Fibroblast of skin of left biceps (primary cell): ENCODE data around the gene TRPC1.
A peak's percentile ranks its signal among the peaks of the same experiment; 100 is the strongest.
"Not testable (repeated sequence)": the region's sequence is repeated elsewhere in the genome, so short reads cannot be mapped to it uniquely, and the experiment has no call there.

Experiments
- DNase-seq, 2 experiments: peaks; one replicate each; pipeline ENCODE4 v3.0.0-alpha.2; 2013; ENCODE audit warnings: low read depth in 2 of 2

TRPC1 gene

DNA sequence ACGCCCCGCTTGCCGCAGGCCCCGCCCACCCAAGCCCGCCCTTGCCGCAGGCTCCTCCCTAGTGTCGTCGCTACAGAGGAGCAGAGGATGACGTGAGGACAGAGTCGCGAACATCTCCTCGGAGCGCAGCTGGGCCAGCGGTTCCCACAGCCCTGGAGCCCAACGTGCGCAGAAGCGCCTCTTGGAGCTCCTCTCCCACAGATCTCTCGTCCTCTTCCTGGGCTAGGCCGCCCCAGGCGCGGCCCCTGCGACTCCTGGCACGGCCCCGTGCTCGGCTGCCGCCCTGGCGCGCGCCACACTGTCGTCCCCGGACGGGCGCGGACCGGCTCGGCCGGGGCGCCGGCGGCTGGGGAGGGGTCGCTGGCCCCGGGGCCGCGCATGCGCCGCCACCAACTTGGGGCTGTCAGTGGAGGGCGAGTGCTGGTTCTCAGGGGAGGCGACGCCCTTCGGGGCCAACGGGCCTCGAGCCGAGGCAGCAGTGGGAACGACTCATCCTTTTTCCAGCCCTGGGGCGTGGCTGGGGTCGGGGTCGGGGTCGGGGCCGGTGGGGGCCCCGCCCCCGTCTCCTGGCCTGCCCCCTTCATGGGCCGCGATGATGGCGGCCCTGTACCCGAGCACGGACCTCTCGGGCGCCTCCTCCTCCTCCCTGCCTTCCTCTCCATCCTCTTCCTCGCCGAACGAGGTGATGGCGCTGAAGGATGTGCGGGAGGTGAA, at the start of gene TRPC1:
Gene TRPC1, plus strand, starts transcription at position 67 of the 714 bp plus-strand sequence. Its CDS starts 526 bp downstream, at position 593.
- peak; percentile 26 to 35 for DNase-seq

DNA sequence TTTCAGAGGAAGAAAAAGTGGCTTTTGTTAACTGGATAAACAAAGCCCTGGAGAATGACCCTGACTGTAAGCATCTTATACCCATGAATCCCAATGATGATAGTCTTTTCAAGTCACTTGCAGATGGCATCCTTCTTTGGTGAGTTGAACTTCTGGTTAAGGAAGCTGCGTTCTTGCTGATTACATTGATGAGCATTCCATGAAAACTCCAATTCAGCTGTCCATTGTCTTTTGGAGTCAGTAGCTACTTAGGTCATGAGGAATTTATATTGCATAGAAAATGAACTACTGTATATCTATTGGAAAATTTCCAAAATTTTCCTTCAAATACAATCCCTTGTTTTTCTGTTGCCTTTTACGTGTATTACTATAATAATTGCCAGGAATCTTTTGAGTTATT, 47.7 kb upstream of the TRPC1 start:
- no peak for DNase-seq

DNA sequence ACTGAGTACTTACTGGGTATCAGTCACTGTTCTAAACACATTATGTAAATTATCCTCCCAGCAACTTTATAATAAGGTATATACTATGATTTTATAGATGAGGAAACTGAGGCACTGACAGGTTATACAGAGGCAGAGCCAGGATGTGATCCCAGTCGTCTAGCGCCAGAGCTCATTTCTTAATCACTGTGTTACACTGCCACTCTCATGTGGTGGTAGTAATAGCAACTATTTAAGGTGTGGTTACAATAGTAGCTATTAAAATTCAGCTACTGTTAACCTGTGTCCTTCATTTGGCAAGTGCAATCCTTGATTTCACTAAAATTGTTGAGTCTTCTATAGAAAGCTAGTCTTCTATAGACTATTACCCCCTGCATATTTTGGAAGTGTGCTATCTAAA, 43.1 kb upstream of the TRPC1 start:
- DNase-seq: no peak

DNA sequence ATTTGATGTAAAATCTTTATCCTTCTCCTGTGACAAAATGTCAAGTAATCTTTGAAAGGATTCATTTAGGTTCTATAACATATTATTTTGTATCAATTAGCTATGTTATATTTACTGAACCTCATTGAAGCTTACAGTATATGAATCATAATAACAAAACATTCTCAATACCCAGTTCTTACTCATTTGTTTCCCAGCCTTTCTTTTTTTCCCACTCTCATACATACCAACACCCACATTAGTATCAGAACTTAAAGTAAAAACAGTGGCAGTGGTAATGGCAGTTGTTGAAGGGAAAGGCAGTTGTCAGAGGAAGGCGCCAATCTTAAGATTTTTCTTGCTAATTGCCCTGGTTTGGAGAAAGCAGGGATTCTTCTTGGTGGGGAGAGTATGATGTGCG, 33.2 kb upstream of the TRPC1 start:
- DNase-seq: no peak

DNA sequence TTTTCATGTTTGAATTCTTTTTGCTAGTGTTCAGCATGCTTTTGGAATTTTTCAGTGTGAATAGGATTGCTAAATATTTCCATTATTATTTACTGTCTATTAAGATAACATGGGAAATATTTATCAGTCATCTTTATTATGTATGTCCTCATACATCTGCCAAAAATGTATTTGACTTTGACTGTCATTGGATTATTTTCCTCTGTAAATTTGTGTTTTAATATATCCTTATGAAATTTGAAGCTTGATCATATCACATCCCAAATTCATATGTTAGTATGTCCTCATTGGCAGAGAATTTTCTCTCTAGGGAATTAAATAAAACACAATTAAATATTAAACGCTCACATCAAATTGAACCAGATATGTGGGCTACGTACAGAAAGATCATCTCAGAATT, 32.3 kb upstream of the TRPC1 start:
- no peak for DNase-seq

DNA sequence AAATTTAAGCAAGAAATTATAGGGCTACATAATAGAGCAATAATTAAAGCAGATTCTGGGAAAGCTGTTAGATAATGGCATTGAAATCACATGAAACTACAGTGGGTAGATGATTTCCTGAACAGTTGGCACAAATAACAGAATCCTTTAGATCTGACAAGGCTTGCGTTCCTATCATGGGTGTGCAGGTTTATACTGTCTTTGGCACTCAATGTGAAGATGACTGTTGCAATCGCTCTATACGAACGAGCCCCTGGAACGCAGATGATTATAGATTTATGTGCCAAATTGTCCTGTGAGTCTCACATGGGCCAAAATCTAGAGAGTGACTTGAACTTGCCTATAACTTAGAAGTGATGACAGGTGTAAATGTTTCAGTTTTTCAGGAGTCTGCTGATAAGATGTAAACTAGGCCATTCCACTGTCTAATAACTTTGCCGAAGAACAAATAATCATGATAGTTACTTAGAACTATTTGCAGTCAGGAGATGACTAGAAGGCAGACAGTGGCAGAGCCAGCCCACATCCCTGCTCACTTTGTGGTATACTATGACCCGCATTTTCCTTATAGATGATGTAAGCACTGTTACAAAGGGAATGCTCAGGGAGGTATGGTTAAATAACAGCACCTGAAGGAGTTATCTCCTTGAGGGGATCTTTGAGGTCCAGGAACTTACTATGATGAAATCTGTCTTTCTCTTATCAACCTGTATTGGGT, 30.5 kb upstream of the TRPC1 start:
- DNase-seq: no peak

DNA sequence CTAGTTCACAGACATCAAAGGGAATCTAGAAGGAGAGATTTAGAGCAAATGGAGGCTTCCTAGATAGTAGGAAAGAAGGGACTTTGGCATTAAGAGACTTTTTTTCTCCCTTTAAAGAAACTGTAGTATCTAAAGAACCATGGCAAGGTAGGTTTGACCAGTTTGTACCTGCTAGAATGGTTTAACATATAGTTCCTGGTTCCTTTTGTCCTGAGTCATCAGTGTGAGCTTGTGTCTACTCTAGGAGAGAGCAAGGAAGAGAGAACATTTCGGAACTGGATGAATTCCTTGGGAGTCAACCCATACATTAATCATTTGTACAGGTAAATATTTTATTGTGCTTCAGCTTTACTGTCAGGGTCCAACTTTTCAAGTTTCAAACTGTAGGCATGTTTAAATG, 29.6 kb upstream of the TRPC1 start:
- DNase-seq: no peak

DNA sequence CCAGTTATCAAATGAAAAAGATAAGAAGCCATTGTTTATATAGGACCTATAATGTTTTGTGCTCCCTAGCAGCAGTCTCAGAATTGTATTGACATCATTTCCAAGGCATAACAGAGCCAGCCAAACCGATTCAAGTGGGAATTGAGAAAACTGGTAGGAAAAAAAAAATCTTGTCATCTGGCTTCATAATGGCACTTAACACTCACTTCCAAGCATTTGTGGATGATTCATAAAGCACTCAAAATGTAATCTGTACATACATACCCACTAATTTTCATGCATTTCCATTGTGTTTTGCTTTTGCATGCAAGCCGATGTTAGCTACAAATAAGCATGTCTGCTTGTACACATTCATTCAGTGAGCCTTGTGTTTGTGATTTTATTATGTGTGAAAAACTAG, 18.6 kb upstream of the TRPC1 start:
- no peak for DNase-seq

DNA sequence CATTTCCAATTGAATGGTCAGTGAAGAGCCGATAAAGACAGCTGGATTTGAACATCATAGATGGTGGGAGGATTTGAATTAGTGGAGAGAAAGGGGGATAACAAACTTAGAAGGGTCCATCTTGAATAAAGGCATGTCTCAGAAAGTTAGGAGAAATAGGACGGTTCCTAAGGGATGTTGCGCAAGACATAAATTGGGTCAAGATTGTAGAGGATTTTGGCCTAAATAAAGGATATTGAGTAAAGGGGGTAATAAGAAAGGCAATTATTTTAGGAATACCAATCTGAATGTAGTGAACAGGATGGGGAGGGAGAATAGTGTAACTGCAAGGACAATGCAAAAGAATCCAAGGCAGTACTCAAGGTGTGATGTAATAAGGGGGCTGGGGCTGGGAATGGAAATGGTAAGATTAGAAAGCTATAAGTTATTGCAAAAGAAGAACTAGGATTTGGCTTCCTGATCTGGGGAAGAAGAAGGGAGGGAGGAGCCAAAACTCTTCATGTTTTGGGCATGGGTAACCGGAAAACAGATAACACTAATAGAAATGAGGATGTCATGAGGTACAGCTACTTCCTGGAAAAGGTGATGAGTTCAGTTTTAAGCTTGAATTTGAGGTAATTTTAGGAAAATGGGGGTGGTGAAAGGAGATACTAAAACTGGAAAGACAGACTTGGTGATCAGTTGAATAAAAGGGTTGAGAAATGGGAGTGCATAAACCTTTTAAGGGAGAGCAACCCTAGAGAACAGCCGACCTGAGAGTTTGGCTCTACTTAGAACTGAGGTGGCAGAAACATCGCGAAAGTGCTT, 17.3 kb upstream of the TRPC1 start:
- no peak for DNase-seq

DNA sequence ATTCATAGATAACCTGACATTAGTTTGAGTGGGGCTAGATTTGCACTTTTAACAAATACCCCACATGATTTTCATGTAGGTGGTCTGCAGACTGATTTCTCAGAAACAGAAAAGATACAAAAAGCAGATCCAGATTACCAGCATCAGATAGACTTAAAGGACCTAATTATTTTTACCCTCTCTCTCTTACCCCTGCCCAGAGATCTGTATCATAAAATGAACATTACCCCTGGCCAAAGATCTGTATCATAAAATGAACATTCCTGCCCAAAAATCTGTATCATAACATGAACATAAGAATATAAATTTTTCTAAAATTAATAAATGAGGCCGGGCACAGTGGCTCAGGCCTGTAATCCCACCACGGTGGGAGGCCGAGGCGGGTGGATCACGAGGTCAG, 14.6 kb upstream of the TRPC1 start:
- DNase-seq: no peak

DNA sequence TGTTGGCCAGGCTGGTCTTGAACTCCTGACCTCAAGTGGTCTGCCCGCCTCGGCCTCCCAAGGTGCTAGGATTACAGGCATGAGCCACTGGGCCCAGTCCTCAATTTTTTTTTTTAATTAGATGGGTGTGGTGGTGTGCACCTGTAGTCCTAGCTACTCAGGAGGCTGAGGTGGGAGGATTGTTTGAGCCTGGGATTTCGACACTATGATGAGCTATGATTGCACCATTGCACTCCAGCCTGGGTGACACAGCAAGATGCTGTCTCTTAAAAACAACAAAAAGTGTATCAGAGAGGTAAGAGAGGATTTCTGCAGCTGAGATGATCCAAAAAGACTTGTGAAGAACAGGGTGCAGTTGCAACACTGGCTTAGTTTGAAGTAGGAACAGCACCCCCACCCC, 9.0 kb upstream of the TRPC1 start:
- DNase-seq: not testable (repeated sequence)

DNA sequence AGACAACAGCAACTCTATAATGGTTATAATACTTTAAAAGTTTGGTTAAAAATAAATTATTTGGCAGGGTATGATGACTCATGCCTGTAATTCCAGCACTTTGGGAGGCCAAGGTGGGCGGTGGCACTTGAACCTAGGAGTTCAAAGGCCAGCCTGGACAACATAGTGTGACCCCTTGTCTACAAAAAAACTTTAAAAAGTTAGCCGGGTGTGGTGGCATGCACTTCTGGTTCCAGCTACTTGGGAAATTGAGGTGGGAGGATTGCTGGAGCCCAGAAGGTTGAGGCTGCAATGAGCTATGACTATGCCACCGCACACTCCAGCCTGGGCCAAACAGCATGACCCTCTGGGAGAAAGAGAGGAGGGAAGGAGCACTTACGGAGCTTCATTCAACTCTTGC, 7.7 kb upstream of the TRPC1 start:
- DNase-seq: no peak

DNA sequence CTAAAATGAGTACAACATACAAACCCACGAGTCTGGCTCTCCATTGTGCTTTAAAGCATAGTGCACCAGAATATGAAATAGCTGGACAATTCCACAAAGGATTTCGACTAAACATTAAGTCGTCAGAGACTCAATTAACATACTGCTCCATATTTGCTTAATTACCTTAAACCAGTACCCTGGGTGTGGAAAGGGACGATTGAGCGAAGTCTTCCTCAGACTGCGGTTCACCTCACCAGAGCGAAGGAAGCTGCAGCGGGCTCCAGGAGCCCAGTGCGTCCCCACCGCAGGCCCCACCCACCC, 218 bp upstream of the TRPC1 start:
- DNase-seq: no peak

DNA sequence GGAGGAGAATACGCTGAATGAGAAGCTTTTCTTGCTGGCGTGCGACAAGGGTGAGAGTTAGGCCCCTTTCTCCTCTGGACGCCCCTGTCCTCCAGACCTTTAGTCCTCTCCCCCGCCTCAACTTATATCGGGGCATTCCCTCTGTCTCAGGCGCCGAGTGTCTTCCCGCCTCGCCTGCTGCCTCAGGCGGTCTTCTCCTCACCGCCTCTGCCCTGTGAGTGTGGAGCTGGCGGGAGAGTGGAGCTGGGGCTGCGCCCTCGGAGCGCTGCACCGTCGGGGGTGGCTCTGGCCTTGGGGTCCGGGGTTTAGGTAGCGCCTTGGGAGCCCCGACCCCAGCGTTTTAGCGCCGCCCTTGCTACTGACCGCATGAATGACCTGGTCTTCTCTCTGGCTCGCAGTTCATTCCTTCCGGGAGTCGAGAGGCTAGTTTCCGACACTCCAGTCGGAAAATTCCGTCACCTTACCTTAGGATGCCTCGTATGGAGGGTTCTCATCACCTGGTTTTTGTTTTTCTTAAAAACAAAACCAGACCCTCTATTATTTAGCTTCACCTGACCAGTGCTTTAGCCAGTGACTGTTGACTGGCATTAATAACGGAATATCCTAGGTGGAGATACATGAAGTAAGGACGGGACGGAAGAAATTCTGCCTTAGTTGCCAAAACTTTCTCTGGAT, 985 bp downstream of the TRPC1 start:
- no peak for DNase-seq

DNA sequence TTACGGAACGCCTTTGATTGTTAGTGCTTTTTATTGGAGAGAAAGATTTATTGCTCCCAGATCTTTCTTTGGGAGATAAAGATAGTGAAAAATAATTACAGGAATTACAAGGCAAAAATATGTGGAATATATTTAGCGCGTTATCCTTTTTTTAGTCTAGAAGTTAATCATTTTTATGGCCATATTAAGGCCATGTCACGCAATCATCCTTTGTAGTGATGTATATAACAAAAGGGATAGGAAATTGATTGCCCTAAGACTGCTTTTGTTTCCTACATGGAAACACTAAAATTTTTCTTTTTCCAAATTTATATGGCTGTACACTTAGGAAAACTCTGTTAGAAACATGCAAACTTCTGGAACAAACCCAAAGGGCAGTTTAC, 1.5 kb downstream of the TRPC1 start:
- DNase-seq: no peak

DNA sequence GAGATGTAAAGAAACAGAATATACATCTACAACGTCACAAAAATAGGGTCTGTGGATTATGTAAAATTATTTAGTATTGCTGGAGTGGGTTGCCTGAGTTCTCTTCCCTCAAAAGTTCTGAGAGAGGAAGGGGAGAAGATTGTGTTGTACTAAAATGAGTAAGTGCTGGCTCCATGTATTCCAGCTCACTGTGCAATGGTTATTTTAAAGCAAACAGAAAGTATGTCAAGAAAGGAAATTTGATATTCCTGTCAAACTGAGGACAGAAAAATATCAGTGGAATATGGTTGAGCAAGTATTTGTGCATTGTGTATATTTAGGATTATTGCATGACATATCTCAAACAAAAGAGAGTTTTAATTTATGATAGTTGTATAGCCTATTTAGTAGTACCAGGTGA, 2.2 kb downstream of the TRPC1 start:
- DNase-seq: no peak

DNA sequence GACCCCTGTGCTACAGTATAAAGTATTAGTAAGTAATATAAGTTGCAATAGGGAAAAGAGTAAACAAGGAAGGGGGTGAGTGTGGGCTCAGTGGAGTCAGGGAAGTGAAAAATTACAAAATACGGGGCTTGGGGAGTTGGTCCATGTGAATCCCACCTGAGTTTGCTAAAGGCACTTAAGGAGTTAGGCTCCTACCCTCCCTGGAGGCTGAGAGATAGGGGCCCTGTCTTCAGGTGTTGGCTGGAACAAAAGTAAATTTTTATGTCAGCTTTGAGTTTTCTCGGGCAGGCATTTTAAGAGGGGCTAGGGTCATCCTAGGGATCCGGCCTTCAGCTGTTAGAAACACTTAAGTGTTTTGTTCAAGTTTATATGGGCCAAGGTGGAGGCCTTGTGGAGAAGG, 8.2 kb downstream of the TRPC1 start:
- DNase-seq: no peak

DNA sequence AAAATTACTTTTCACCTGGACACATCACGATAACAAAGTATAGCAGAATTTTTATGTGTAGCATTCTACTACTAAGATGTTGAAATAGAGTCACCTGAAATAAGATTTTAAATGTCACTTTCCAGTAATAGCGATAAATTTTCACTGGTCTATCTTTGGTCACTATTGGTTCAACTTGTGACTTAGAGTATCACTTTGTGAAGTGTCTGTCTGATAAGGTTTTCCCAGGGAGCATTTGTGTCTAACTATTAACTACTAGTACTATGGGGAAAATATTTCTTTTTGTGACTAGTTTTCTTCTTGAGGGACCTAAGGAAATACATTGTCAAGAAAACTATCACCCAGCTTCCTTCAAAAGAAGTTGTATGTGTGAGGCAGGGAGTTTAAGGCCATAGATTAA, 11.0 kb downstream of the TRPC1 start:
- DNase-seq: no peak

DNA sequence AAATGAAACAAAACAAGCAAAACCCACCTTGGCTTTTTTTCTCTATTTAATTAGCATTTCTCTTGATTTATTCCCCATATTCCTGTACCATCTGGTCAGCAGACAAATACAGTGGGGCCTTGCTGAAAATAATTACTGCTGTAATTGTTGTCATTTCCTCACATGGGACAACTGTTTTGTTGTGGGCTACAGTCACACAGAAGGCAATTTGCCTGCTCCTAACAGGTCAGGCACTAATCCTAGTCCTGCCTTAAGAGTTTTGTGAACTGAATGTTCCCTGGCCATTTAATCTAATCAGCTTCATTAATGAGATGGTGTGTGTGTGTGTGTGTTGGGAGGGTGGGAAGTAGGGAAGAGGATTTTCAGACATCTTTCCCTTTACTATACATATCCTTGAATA, 11.6 kb downstream of the TRPC1 start:
- no peak for DNase-seq

DNA sequence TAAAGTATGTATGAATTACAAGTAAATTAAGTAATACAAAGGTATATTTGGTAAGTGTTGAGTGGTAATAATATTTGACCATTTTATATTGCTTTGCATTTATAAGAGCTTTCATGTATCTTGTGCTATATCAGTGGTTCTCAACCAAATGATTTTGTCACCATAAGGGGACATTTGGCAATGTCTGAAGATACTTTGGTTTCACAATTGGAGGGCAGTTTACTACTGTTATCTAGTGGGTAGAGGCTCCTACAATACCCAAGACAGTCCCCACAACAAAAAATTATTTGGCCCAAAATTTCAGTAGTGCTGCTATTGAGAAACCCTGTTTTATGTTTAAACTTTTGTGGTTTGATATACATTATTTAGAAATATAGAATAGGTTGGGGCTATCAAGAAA, 14.6 kb downstream of the TRPC1 start:
- DNase-seq: no peak

DNA sequence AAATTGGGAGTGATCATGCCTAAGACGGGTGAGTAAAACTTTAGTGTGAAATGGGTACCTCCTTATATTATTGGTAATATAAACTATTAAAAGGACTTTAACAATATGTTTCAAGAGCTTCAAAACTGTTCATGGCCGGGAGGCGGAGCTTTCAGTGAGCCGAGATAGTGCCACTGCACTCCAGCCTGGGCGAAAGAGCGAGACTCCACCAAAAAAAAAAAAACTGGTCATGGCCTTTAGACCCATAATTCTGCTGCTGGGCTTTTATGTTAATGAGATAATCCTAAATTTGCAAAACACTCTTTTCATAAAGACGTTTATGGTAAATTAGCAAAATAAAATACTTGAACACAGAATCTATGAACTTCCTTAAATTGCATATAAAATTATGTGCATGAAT, 22.8 kb downstream of the TRPC1 start:
- DNase-seq: no peak

DNA sequence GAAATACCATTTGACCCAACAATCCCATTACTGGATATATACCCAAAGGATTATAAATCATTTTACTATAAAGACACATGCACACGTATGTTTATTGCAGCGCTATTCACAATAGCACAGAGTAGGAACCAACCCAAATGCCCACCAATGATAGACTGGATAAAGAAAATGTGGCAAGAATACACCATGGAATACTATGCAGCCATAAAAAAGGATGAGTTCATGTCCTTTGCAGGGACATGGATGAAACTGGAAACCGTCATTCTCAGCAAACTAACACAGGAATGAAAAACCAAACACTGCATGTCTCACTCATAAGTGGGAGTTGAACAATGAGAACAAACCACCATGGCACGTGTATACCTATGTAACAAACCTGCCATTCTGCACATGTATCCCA, 26.7 kb downstream of the TRPC1 start:
- DNase-seq: not testable (repeated sequence)
